ENCODE results near the gene ITGB4.

ITGB4 gene

DNA sequence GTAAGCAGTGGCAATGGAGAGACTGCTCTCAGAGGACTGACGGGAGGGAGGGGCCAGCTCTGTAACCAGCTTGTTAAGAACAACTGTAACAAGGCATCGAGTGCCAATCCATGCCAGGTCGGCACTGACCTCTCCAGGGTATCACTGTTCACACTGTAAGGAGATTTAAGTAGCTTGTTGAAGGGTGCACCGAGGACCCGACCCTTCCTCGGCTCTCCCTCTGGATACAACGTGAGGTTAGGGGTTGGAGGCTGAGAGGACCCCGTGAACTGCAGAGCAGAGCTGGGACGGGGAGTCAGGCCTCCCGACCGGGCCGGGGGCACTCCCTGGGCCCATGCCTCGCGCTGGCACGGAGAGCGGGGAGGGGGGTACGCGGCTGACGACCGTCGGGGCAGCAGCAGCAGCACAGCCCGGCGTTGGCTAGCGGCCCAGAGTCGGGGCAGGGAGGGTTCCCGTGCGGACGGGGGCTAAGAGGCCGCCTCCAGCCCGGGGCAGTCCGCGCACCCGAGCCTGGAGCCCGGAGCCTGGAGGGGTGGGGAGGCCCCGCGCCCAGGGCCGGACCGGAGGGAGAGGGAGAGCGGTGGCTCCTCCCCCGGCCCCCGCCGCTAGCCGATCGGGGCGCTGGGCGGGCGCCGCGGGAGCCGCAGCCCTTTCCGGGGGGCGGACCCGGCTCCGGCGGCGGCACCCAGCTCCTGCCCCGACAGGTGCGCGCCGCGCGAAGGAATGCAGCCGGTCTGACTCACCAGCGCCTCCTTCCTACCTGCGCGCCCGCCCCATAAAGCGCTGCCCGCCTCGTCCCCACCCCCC is at the start of gene ITGB4:
Gene ITGB4 (plus strand): TSS at position 804 of the 807 bp plus-strand sequence. CDS start 3,245 bp downstream, outside the sequence.
- peak; percentile 59 for DNase-seq

DNA sequence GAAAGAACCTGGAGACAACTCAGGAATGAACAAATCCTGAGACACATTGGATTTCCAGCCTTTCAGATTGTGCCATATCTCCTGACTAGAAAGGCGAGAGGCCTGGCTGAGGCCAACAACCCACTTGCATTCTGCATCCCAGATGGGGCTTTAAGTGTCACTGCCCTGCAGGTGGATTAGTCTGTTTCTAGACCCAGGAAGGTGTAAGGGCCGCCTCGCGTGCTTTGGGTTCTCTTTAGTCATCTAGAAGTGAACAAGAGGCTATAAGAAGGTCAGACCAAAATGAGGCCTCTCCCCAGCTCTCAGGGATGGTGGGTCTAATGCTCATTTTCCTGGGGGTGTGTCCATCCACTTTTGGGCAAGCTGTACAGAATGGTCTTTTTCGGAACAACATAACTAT is 49.2 kb upstream of the ITGB4 start:
- DNase-seq: no peak

DNA sequence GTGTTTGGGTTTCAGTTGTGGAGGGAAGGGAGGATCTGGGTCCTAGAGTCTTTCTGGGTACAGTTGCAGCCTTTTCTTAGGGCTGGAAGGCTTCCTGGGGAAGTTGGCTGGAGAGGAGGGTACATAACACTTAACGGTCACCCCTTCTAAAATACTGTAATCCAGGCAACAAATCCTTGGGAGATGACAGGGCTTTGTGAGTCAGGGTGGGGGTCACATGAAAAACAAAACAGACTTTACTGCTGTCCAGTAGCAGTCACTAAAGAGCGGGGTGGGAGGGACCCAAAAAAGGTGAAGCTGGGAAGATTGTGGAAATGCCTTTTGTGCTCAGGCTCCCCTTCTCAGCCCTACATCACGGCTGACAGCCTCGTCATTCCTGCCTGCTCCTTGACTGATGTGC is 47.8 kb upstream of the ITGB4 start:
- DNase-seq: no peak

DNA sequence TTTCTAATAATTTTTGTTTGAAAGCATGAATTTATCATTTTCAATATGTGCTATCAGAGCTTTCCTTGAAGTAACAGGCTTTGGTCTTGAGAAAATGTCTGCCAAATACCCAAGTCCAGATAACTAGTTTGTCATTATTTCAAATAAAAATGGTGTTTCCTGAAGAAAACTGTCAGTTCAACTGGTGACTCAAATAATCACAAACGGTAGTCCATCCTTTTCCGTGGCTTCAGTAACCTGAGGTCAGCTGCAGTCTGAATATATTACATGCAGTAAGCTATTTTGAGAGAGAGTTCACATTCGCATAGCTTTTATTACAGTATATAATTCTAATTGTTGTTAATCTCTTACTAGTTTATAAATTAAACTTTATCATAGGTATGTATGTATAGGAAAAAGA is 44.8 kb upstream of the ITGB4 start:
- no peak for DNase-seq

DNA sequence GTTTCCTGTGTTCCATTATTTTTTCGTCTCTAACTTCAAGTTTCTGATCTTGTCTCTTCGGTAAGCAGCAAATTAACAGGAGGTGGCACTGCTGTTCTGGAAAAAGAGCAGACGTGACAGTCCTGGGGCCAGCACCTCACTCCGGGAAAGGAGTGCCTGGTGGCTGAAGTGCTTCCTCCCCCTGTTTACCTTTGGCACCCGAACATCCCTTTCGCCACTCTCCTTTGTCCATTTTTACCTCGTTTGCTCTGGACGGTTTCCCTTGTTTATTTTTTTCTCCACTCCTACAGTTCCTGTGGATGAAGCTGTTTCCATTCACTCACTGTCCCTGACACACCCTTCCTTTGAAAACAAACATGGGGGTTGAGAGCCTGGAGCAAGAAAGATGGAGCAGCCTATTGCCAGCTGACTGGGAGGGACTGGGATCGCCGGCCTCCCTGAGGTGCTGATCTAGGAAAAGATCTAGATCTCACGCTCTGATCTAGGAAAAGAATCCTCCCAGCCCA is 41.5 kb upstream of the ITGB4 start:
- DNase-seq: no peak

DNA sequence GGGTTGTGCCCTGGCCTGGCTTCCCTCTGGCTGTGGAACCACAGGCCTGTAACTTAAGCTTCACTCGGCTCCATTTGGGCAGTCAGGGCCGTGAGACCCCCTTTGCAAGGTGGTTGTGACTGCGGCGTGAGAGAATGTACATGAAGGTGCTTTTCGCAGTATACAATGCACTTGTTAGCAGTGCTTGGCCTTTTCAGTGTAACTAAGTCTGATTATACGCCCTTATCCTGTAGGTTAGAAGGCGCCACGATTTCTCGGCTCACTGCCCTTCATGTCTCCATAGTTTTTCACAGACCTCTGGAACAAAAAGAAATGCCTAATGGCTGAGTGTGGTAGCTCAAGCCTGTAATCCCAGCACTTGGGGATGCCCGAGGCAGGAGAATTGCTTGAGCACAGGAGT is 40.8 kb upstream of the ITGB4 start:
- no peak for DNase-seq

DNA sequence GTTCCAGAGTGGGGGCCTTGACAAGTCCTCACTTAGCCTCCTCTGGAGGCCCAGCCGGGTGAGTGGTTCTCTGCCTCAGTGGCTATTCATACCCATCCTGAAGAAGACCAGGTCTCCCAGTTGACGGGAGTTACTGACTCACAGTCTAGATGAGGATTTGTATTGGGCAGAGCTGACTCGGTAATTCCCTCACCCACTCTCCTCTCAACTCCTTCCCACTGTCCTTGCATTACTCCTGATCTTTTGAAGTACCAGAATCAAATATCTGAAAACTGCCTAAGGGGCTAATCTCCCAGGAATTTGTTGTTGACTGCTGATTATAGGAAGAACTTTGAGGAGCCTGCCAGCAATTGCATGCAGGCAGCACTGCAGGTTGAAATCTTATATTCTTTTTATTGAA is 40.0 kb upstream of the ITGB4 start:
- DNase-seq: no peak

DNA sequence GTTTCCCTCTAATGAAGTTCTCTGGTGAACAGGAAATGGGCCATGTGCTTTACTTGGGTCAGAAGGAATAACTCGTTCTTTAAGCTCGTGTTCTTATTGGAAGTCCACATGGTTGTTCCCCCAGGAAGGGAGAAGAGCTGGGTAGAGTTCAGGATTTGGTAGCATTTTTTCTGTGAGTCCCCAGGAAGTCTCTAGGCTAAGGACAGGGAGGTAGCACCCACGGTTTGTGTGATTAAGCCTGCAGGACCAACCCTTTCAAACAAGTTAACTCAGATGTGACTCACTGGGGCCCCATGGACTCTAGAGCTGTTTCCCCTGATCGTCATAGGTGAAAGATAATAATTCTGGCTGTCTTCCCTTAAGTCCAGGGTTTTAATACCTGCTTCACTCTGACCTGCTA is 37.7 kb upstream of the ITGB4 start:
- DNase-seq: no peak

DNA sequence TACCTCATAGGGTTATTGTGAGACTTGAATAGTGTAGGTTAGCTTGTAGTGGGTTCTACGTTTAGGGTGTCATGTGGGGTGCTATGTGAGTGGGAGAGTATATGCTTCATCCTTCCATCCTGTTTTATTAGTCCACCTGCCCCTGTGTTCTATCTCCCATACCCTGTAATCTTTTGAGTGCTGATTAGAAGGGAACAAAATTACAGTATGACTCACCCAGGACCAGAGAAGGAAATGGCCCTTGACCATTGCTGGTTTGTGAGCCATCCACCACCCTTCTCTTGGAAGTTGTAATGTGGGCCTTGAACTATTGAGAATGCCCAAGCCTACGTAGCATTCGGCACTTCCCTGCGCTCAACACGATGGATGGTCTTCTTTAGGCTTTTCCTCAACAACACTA is 37.0 kb upstream of the ITGB4 start:
- DNase-seq: no peak

DNA sequence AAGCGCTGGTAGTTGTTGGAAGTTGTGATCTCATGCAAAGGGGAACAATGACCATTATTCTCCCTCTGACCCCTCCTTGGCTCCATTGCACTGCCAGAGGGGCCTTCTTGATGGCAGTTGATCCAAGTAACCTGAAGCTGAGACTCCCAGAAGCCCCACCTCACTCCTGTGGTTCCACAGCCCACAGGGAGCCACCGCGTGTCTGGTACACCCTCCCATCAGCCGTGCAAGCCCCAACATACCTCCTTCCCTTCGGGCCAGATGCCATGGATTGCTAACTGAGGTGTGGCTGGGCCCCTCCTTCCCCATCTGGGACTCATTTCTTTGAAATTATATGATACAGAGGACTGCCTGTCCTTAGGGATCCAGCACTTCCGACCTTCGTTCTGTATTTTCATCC is 36.3 kb upstream of the ITGB4 start:
- no peak for DNase-seq

DNA sequence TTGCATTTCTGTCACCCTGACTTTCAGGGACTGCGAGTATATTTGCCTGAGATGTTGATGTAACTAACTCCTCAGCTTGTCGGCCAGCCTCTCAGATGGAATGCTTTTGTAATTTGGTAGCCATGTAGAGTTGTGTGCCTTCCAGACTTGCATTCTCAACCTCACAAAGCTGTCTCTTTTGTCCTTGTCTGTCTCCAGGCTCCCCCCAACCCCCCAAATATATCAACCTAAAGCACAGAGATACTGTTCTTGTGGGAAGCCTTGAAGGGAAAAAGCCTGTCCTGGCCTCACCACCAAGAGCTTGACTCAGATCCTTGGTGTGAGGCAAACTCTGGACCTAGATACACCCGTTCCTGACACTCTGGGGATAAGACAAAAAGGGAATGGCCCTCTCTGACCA is 35.8 kb upstream of the ITGB4 start:
- no peak for DNase-seq

DNA sequence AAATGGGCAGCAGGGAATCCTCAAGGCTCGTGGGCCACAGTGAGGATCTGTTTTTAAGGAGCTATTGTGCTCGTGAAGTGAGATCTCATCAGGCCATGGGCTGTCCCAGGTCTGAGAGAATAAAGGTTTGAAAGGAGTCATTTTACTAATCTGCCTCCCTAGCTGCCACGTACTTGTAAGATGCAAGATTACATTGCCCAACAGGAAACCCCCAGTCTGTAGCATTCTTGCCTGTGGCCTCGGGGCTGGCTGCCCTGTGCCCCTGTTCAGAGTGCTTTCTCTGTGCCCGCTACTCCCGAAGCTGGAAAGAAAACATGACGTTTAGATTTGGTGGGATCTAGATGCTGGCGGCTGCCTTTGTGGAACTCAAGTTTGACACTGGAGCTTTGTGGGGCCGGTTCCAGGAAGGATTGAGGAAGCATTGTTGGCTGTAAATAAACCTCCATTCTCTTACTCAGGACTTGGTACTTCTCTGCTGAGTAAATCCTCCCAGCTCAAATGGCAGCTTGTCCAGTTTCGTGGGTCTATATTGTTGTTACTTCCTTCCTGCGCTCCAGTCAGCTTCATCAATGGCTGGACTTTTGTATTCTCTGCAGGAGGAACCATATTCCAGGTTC is 32.9 kb upstream of the ITGB4 start:
- no peak for DNase-seq

DNA sequence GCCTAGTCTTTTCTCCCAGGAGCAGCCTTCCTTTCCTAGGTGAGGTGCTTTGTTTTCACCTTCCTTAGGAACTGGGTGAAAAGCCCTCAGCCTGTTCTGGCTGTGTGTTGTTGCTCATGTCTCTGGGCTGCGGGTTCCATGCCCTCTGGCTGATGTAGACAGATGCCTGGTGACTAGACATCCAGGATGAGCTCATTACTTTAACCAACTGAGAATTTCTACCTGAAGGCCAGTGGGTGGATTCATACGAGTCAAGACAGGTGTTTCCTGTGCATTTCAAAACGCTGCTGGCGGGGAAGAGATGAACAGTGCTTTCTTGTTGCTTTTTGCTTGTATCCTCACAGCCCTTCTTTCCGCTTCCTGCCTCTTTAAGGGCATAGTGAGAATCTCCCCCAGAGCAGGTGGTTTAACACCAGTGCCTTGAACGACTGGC is 31.8 kb upstream of the ITGB4 start:
- DNase-seq: no peak

DNA sequence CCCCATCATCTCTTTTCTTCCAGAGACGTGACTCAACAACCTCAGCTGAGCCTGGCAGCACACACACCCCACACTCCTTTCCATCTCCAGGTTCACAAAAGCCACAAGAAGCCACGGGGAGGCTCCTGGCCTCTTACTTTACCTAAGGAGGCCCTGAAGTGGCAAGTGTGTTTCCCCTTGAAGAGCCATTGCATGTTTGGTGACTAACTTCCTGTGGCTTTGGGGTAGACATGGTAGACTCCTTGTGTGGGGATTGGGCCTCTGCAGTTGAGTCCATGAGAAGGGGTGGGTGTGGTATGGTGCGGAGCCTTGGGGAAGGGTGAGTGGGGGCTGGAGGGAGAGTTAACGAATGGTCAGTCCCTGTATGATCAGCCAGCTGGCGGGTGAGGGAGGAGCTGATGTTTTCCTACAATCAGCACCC is 29.9 kb upstream of the ITGB4 start:
- no peak for DNase-seq

DNA sequence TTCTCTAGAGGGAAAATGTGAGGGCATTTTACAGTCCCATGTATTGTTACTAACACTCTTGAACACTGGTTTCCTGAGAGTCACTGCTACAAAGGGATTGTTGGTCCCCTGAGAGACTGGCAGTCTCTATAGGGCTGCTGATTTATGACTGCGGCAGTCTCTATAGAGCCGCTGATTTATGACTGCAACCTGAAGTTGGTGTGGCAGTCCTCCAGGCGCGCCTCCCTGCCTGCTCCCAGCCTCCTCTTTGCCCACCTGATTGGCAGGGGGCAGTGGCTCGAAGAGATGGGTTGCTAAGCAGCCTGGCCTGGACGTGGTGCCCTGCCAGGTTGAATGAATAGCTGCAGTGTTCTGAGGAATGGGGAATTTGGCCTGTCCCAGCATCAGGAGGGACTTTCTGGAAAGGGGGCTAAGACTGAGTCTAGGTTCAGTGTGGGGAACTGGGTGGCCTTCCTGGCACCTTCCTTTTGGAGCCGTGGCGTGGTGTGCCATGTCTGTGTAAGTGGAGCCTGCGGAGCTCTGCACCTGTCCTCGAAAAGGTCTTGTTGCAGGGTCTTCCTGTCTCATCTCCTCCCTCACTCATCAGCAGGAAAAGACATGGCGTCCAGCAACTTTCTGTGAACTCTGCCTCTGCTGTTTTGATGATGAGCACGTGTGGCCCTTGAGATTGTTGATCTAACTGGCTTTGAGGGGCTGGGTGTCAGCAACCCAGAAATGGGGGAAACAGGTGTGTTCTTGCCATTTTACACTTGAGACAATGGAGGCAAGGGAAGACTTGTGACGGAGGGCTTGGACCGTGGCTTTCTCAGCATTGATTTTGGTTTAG is 29.2 kb upstream of the ITGB4 start:
- DNase-seq: no peak

DNA sequence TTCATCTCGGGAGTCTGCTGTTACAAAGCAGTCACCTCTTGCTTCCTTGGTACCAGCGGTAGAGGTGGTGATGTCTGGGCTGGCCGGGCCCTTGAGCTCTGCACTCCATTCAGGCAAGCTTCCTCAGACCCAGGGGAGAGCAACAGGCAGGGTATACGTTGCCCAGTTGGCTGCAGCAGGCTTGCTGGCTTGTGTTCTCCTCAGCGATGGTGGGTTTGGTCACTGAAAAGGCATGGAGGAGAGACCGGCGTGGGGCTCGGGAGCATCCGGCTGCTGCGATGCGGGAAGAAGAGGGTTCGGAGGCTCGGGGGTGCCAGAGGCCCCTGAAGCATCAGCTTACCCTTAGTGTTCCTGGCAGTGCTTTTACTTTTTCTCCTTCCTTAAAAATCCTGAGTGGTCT is 28.3 kb upstream of the ITGB4 start:
- no peak for DNase-seq

DNA sequence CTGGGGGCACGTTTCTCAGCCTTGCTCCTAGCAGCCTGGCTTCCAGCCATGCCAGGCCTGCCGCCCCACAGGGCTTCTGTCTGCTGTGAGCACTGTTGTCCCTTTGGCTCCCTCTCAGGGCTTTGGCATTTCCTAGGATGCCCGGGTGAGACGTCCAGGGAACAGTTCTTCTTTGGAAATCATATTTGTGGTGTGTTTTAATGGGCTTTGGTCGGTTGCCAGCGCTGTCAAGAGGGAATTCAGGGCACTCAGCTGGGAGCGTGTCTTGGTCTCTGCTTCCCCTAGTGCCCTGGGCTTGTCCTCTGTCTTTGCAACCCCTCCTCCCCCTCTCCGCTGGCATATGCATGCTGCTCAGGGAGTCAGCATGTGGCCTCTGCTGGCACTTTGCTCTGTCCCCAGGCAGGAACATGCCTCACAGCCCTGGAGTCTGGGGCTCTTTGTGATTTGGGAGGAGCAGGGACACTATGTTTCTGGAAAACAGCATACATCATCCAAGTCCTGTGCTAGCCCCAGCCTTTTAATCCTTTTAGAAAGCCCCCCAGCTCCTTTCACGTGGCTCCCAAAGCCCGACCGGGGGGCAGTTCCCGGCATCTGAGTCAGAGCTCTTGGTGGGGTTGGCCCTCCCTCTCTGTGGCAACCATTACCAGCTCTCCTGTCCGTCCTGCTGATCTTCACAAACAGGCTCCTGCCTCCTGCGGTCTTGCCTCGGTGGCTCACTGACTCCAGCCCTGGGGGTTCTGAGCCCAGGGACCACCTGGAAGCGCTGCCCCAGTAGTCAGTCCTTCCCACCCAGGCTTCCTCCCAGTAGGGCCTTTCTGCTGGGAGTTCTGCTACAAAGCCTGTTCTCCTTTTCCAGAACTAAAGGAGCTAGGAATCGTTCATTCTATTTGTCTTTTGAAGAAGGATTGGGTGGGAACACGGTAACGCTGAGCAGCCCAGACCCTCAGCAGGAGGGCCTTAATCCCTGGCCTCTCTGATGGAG is 27.5 kb upstream of the ITGB4 start:
- no peak for DNase-seq

DNA sequence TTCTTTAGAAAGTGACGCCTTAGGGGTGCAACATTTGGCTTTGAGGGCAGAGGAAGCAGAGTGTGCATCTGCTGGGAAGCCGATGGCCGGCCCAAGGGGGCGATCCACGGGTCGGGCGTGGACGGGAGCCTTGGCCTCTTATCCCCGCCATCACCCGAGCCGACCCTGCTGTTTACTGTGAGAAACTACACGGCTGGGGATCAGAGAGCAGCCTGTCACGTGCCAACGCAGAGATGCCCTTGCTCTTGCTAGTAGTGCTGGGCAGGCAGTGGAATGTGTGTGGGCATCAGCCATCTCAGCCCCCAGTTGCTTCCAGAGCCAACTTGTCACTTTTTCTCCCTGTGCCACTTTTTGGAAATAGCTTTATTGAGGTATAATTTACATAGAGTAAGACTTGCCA is 26.7 kb upstream of the ITGB4 start:
- DNase-seq: no peak

DNA sequence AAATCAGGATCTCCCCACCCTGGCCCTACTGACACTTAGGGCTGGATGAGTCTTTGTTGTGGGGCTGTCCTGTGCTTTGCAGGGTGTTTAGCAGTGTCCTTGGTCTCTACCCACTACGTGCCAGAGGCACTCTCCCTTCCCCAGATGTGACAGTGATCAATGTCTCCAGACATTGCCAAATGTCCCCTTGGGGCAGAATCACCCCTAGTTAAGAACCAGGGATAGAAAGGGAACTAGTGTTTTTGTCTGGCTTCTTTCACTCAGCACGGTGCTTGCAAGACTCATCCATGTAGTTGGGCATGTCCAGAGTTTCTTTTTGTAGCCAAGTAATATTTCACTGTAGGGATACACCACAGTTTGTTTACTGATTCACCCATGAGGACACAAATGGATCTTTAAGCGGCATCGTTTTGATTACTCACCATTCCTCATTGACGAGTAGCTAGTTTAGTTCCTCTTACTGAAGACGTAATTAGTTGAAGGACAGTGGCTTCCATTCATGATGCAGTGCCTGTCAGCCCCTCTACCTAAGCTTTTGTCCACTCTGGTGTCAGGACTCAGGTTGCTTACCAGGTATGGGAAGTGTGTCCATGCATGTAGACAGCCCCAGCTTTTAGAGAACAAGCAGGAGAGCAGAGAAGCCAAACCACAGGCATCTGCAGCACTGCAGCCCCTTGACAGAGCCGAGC is 26.0 kb upstream of the ITGB4 start:
- no peak for DNase-seq

DNA sequence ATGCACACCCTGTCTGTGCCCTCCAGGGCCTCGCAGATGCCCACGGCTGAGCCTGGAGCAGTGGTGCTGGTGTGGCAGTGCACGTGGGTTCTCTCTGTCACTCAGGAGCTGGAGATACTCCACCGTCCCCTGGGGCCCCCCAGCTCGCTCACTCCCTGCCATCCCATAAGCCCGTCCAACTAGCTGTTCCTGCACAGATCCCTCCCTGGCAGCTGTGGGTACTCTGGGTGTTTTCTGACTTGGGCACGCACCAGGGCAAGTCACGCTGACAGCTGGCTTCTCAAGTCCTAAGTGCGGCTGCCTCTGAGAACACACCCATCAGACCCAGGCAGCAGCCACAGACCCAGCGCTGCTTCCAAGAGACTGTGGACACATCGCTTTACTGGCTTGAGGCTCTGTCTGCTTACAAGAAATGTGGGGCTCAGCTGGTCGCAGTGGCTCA is 25.4 kb upstream of the ITGB4 start:
- DNase-seq: no peak

DNA sequence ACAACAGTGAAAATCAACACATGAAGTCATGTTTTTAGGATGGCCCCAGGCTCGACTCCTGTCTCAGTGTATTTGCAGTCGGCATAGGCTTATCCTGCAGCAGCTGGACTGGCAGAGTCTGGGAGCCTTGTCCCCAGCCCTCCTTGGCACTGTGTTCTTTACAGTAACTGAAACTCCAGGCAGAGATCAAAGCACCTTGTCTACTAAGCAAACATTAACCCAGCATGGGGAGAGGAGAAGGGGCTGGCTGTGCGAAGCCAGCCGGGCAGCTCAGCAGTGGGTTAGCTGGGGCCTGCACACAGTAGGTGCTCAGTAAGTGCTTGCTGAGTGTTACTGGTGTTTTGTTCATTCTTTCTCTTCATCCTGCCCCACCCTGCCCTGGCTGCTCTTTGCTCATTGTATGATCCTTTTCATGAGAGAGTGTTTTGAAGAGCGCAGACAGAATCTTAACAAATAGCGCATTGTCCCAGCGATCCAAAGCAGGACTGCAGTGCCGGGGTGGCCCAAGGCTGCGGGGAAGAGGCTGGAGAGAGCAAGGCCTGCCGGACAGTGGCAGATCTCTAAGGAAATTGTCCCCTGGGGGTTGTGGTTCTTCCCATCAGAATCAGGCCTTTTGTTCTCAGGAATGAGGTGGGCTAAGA is 23.5 kb upstream of the ITGB4 start:
- no peak for DNase-seq

All from activated CD4-positive, CD25-positive, alpha-beta regulatory T cell treated with anti-CD3 and anti-CD28 coated beads, Interleukin-2, amount 50 U/mL, for 72 hours (primary cell).